Loucy (cell line): Measurements from ENCODE around the gene IRF6.

Source experiments
- EZH2phosphoT487 ChIP-seq: fragments of 200-600 bp; IDR thresholded peaks from 2 replicates; pipeline ENCODE4 v1.6.1; 2018; ENCODE audit warnings: antibody characterized with exemption, mild to moderate bottlenecking, moderate library complexity, borderline replicate concordance
- TF ChIP-seq, protein P1 (sequence below): fragments of 200-600 bp; sonication (generic); conservative IDR thresholded peaks from 2 replicates; pipeline ENCODE4 v1.5.1; 2014; ENCODE audit warnings: mild to moderate bottlenecking, antibody characterized with exemption, low read length

DNA sequence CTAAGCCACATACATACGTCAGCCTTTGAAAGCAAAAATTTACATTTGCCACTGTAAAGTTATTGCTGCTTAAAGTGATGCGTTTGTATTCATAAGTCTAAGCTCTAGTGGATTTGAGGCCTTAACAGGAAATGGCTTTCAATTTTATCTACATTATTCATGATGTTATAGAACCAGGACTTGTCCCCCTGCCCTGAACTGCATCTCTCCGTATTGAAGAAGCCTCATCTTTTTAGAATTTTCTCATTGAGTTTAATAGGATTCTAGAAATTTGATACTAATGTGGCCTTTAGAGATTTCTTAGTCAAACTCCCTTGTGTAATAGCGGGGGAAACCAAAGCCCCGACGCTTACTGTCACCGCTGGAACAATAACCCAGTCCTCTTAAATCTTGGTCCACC lies 31.7 kb upstream of the IRF6 start:
- TF ChIP-seq, protein P1, sequence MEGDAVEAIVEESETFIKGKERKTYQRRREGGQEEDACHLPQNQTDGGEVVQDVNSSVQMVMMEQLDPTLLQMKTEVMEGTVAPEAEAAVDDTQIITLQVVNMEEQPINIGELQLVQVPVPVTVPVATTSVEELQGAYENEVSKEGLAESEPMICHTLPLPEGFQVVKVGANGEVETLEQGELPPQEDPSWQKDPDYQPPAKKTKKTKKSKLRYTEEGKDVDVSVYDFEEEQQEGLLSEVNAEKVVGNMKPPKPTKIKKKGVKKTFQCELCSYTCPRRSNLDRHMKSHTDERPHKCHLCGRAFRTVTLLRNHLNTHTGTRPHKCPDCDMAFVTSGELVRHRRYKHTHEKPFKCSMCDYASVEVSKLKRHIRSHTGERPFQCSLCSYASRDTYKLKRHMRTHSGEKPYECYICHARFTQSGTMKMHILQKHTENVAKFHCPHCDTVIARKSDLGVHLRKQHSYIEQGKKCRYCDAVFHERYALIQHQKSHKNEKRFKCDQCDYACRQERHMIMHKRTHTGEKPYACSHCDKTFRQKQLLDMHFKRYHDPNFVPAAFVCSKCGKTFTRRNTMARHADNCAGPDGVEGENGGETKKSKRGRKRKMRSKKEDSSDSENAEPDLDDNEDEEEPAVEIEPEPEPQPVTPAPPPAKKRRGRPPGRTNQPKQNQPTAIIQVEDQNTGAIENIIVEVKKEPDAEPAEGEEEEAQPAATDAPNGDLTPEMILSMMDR: no peak
- TF ChIP-seq EZH2phosphoT487: no peak
